H1 (cell line): Measurements from ENCODE around the gene NEFH. TPM values are rescaled to one million over a fixed set of nuclear protein-coding genes. Genes with fewer than 3 reads are reported as not detected.

Experiments used
- CBX8 ChIP-seq: fragments of 300-800, 300-1000 bp; sonication (generic); IDR thresholded peaks from 2 replicates; pipeline ENCODE4 v1.7.1; 2016; ENCODE audit warnings: low read depth, low read length, borderline replicate concordance
- JUN ChIP-seq: IDR thresholded peaks from 2 replicates; pipeline ENCODE4 v1.6.1; 2011; ENCODE audit warnings: low read depth, mild to moderate bottlenecking, improper control_type of control experiment, low read length
- POU5F1 ChIP-seq: IDR thresholded peaks from 2 replicates; pipeline ENCODE4 v1.6.1; 2011; ENCODE audit warnings: low read depth, mild to moderate bottlenecking, low read length, moderate library complexity
- RXRA ChIP-seq: IDR thresholded peaks from 2 replicates; pipeline ENCODE4 v1.6.1; 2011; ENCODE audit warnings: low read depth, mild to moderate bottlenecking, low read length, moderate library complexity; ENCODE audit not compliant: insufficient read depth
- SAP30 ChIP-seq: fragments of 300-600 bp; sonication (generic); IDR thresholded peaks from 2 replicates; pipeline ENCODE4 v1.7.1; 2012; ENCODE audit warnings: low read length, moderate library complexity, mild to moderate bottlenecking, inconsistent platforms; ENCODE audit not compliant: insufficient read depth, insufficient replicate concordance
- TAF1 ChIP-seq: IDR thresholded peaks from 2 replicates; pipeline ENCODE4 v1.6.1; 2011; ENCODE audit warnings: mild to moderate bottlenecking, low read depth, low read length
- TEAD4 ChIP-seq: IDR thresholded peaks from 2 replicates; pipeline ENCODE4 v1.6.1; 2012; ENCODE audit warnings: low read depth, low read length, inconsistent platforms, mixed read lengths
- ZNF274 ChIP-seq: IDR thresholded peaks from 2 replicates; pipeline ENCODE4 v1.7.0; 2012; ENCODE audit warnings: low read length, borderline replicate concordance; ENCODE audit errors: extremely low read depth
- polyA plus RNA-seq, 7 experiments: library from polyadenylated mRNA; depleted of rRNA in 3 of 7; stranded (reverse) in 5 of 7; unstranded in 2 of 7; fragments of >200 nt in 5 of 7; fragments of 200-250 nt in 2 of 7; gene quantifications; 1 replicate in 5 of 7; 2 replicates in 1 of 7; 4 replicates in 1 of 7; pipeline versions ENCODE4 v1.2.1 to v1.2.3, GENCODE V29; 2011 to 2013; ENCODE audit warnings: missing spikeins in 2 of 7, mixed read lengths in 2 of 7
- total RNA-seq: library from RNA; stranded (reverse); fragmentation: NEBNext Ultra II Directional; extraction: Animal tissue kit (Norgen Biotek cat#: 25700); gene quantifications from 2 replicates; pipeline ENCODE4 v1.2.1, GENCODE V29; 2021
- TF ChIP-seq, protein P1 (sequence below): fragments of 300-600 bp; sonication (generic); IDR thresholded peaks from 2 replicates; pipeline ENCODE4 v1.7.1; 2012; ENCODE audit warnings: low read length, moderate library complexity, mild to moderate bottlenecking, inconsistent platforms; ENCODE audit not compliant: insufficient replicate concordance

Gene NEFH
- total and polyA plus RNA-seq, 2 of the 8 experiments (the other 6 are each of a cell fraction or from before 2014, with no cell fraction given), result 0.57 to 2.3 TPM

DNA sequence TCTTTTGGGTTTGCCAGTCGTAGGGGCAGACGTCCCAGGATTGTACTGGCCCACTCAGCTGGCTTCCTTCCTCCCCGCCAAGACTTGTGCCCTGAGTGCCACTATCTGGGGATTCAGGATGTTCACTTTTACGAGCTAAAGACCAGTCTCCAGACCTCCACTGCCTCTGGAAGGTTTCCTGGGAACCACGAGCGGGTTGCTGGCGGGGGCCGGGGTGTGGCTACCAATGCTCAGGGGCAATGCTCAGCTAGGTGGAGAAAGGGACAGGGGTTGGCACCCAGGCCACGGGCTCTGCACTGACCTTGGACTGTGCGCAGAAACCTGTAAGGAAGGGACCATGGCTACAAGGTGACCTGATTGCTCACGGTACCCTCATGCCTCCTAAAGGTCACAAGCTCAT is 2.2 kb downstream of the NEFH start (continued):
- TF ChIP-seq ZNF274 (no peak), TEAD4 (no peak), JUN (no peak), SAP30 (no peak), TAF1 (no peak), CBX8 (no peak), RXRA (no peak), POU5F1 (no peak)
- TF ChIP-seq, protein P1, sequence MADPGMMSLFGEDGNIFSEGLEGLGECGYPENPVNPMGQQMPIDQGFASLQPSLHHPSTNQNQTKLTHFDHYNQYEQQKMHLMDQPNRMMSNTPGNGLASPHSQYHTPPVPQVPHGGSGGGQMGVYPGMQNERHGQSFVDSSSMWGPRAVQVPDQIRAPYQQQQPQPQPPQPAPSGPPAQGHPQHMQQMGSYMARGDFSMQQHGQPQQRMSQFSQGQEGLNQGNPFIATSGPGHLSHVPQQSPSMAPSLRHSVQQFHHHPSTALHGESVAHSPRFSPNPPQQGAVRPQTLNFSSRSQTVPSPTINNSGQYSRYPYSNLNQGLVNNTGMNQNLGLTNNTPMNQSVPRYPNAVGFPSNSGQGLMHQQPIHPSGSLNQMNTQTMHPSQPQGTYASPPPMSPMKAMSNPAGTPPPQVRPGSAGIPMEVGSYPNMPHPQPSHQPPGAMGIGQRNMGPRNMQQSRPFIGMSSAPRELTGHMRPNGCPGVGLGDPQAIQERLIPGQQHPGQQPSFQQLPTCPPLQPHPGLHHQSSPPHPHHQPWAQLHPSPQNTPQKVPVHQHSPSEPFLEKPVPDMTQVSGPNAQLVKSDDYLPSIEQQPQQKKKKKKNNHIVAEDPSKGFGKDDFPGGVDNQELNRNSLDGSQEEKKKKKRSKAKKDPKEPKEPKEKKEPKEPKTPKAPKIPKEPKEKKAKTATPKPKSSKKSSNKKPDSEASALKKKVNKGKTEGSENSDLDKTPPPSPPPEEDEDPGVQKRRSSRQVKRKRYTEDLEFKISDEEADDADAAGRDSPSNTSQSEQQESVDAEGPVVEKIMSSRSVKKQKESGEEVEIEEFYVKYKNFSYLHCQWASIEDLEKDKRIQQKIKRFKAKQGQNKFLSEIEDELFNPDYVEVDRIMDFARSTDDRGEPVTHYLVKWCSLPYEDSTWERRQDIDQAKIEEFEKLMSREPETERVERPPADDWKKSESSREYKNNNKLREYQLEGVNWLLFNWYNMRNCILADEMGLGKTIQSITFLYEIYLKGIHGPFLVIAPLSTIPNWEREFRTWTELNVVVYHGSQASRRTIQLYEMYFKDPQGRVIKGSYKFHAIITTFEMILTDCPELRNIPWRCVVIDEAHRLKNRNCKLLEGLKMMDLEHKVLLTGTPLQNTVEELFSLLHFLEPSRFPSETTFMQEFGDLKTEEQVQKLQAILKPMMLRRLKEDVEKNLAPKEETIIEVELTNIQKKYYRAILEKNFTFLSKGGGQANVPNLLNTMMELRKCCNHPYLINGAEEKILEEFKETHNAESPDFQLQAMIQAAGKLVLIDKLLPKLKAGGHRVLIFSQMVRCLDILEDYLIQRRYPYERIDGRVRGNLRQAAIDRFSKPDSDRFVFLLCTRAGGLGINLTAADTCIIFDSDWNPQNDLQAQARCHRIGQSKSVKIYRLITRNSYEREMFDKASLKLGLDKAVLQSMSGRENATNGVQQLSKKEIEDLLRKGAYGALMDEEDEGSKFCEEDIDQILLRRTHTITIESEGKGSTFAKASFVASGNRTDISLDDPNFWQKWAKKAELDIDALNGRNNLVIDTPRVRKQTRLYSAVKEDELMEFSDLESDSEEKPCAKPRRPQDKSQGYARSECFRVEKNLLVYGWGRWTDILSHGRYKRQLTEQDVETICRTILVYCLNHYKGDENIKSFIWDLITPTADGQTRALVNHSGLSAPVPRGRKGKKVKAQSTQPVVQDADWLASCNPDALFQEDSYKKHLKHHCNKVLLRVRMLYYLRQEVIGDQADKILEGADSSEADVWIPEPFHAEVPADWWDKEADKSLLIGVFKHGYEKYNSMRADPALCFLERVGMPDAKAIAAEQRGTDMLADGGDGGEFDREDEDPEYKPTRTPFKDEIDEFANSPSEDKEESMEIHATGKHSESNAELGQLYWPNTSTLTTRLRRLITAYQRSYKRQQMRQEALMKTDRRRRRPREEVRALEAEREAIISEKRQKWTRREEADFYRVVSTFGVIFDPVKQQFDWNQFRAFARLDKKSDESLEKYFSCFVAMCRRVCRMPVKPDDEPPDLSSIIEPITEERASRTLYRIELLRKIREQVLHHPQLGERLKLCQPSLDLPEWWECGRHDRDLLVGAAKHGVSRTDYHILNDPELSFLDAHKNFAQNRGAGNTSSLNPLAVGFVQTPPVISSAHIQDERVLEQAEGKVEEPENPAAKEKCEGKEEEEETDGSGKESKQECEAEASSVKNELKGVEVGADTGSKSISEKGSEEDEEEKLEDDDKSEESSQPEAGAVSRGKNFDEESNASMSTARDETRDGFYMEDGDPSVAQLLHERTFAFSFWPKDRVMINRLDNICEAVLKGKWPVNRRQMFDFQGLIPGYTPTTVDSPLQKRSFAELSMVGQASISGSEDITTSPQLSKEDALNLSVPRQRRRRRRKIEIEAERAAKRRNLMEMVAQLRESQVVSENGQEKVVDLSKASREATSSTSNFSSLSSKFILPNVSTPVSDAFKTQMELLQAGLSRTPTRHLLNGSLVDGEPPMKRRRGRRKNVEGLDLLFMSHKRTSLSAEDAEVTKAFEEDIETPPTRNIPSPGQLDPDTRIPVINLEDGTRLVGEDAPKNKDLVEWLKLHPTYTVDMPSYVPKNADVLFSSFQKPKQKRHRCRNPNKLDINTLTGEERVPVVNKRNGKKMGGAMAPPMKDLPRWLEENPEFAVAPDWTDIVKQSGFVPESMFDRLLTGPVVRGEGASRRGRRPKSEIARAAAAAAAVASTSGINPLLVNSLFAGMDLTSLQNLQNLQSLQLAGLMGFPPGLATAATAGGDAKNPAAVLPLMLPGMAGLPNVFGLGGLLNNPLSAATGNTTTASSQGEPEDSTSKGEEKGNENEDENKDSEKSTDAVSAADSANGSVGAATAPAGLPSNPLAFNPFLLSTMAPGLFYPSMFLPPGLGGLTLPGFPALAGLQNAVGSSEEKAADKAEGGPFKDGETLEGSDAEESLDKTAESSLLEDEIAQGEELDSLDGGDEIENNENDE, result no peak
